ENCODE data around the gene REG1B.
"Not testable (repeated sequence)": the region's sequence is repeated elsewhere in the genome, so short reads cannot be mapped to it uniquely, and the experiment has no call there.

Gene REG1B

DNA sequence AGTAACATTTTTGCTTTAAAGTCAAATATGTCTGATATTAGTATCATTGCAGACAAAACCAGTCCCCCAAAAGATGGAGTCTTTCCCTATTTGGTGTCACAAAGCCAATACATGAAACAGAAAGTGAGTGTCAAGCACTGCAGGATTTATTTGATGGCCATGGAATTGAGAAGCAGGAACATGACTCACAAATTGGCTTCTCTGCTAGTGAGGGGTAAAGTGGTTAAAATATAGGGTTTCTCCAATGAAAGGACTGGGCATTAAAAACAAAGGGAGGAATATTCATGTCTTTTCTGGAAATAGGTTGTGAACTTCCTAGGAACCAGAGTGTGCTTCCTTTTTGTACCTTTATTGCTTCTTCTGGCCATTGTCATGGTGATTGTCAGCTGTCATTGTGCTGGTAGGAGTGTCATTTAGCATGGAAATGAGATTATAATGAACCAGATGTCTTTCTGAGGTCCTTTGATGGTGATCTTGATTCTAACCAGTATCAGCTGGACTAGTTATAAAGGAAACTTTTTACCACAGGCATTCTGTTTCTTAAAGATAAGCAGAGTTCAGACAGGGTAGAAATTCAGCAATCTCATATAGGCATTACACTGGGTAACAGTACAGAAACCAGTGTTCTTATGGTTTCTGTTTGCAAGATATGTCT, 4.1 kb downstream of the REG1B start:
- no peak for DNase-seq

DNA sequence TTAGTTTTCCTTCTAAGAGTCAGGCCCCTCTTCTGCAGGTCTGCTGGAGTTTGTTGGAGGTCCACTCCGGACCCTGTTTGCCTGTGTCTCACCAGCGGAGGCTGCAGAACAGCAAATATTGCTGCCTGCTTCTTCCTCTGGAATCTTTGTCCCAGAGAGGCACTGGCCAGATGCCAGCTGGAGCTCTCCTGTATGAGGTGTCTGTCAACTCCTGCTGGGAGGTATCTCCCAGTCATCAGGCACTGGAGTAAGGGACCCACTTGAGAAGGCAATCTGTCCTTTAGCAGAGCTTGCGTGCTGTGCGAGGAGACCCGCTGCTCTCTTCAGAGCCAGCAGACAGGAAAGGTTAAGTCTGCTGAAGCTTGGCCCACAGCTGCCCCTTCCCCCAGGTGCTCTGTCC, 4.8 kb downstream of the REG1B start:
- DNase-seq, result no peak

DNA sequence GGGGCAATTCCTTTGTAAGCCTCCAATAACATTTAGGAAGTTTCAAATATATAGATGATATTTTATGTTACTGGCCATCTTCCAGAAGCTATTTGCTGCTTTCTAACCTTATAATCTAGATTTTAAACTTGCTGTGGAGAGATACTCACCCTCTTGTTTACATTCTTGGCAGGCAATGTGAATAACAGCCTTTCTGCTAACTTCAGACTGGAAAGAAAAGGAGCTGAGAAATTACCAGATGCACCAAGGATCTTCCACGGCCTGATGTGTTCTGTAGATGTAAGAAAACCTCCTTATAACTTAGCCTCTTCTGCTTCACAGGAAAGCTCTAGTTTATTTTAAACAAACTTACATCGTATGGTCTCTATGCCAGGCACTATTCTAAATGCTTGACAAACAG, 16.7 kb downstream of the REG1B start:
- DNase-seq, result no peak

DNA sequence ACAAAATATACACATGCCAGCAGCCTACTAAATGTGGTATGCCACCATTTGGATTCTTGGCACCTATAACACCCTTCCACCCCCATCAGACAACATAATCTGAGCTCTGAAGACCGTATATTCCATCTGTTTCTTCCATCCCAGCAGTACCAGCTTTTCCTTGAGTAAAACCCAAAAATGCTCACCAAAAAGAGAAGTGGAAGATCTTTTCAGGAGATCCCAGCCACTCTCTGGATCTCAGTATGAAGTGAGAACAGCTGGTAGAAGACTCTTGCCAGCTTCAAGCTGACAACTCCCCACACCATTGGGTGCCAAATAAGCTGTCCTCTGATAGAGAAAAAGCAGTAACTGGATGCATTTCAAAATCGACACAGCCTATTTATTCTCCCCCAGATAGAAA, 22.6 kb downstream of the REG1B start:
- DNase-seq, result no peak

DNA sequence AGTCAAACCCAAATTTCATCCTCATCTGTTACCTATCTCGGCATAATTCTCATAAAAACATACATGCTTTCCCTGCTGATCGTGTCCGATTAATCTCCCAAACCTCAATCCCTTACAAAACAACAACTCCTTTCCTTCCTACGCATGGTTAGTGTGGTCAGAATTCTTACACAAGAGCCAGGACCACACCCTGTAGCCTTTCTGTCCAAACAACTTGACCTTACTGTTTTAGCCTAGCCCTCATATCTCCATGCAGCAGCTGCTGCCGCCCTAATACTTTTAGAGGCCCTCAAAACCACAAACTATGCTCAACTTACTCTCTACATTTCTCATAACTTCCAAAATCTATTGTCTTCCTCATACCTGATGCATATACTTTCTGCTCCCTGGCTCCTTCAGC, 33.0 kb downstream of the REG1B start:
- DNase-seq, result not testable (repeated sequence)

DNA sequence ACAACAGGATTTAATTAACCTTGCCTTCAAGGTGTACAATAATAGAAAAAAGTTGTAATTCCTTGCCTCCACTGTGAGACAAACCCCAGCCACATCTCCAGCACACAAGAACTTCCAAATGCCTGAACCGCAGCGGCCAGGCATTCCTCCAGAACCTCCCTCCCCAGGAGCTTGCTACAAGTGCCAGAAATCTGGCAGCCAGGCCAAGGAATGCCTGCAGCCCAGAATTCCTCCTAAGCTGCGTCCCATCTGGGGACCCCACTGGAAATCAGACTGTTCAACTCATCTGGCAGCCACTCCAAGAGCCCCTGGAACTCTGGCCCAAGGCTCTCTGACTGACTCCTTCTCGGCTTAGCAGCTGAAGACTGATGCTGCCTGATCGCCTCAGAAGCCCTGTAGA, 34.3 kb downstream of the REG1B start:
- not testable (repeated sequence) for DNase-seq

DNA sequence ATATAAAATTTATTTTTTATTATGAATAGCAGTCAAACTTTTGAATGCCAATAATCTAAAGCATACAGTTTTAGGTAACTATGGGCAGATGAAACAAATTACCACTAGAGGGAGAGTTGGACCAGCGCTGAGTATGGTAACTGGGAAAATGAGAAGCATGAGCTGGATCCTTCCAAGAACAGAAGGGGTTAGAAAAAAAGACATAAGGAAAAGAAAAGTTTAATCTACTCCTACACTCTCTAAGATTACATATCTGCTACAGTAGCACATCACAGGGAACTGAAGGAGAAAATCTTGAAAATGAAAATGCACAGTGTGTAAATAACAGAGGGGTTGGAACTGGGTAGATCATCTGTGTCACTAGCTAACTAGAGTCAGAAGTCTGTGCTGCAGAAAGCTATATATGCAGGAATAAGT, 46.8 kb downstream of the REG1B start:
- DNase-seq, result no peak

DNA sequence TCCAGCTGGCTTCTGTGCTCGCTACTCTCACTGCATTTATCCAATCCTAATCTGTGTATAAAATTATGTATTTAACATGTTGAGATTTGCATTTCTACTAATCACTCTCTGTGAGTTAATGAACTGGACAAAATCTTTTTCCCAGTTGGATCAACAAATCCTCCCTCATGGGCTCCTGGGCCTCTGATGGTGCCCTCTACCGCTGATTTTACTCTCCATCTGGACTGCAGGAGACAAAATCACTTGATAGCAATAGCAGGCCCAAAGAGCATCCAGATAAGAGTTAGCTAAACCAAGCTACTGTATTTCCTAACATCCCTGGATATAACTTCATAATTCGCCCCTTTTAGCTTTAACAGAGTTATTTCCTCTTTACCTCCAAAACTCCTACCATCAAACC, 47.8 kb downstream of the REG1B start:
- no peak for DNase-seq
